A549 (cell line): Measurements from ENCODE around the gene OXT. TPM values are rescaled to one million over a fixed set of nuclear protein-coding genes. Genes with fewer than 3 reads are reported as not detected.

ENCODE experiments used
- ATAC-seq, 2 experiments: fragments of 200-7000 bp in 1 of 2; fragments of >200 bp in 1 of 2; cut with Nextera tagmentation in 1 of 2; cut with Tn5 transposase in 1 of 2; 3 replicates each; pipeline versions ENCODE4 v1.8.0 to v1.9.1; 2018 to 2020; ENCODE audit warnings: mild to moderate bottlenecking in 1 of 2, moderate library complexity in 1 of 2
- CTCF ChIA-PET: fragments of 300-600 bp; sonication (Branson Sonifier 250); formaldehyde crosslinking; extraction: SDS; loops from one replicate; lab custom pipeline; 2021; ENCODE audit warnings: antibody characterized with exemption, inconsistent platforms; lab: Yijun Ruan, JAX
- POLR2A ChIA-PET: fragments of 350-600 bp; formaldehyde crosslinking; extraction: SDS; loops from one replicate; lab custom pipeline; 2021; ENCODE audit warnings: antibody characterized with exemption, inconsistent platforms; lab: Yijun Ruan, JAX
- DNase-seq, 2 experiments: peaks; one replicate each; pipeline versions ENCODE4 v3.0.0 to v3.0.0-alpha.2; 2011 to 2016; ENCODE audit warnings: low read depth in 1 of 2, low spot score in 1 of 2
- FAIRE-seq: peaks from 2 replicates; lab custom pipeline; 2011; peaks lifted over from hg19 to GRCh38; lab: Jason Lieb, UNC
- H3K27ac ChIP-seq, 2 experiments: fragments of >200 bp; sonication (Bioruptor Twin); formaldehyde crosslinking; 3 replicates each; pipeline ENCODE4 v1.5.1; 2016 to 2017
- H3K4me1 ChIP-seq: fragments of >200 bp; sonication (Bioruptor Twin); formaldehyde crosslinking; 3 replicates; pipeline ENCODE4 v1.6.1; 2016
- H3K4me2 ChIP-seq: fragments of >200 bp; sonication (Bioruptor Twin); formaldehyde crosslinking; 3 replicates; pipeline ENCODE4 v1.6.1; 2016
- H3K4me3 ChIP-seq: fragments of >200 bp; sonication (Bioruptor Twin); formaldehyde crosslinking; 3 replicates; pipeline ENCODE4 v1.5.1; 2016
- H3K9me3 ChIP-seq: fragments of >200 bp; sonication (Bioruptor Twin); formaldehyde crosslinking; 3 replicates; pipeline ENCODE4 v1.6.1; 2016
- CBX2 ChIP-seq: fragments of 200-600 bp; sonication (generic); IDR thresholded peaks from 2 replicates; pipeline ENCODE4 v1.6.1; 2016; ENCODE audit warnings: low read depth, mild to moderate bottlenecking, borderline replicate concordance
- ESRRA ChIP-seq: fragments of 150-350 bp; IDR thresholded peaks from 2 replicates; pipeline ENCODE4 v1.6.1; 2014; ENCODE audit warnings: mild to moderate bottlenecking, low read length, borderline replicate concordance
- FOSL2 ChIP-seq, 2 experiments: fragments of 450-650 bp in 1 of 2; fragments of >200 bp in 1 of 2; sonication (Bioruptor Twin) in 1 of 2; formaldehyde crosslinking; IDR thresholded peaks; 2 replicates each; pipeline versions ENCODE4 v1.5.0 to v1.6.1; 2016 to 2020; ENCODE audit warnings: mild to moderate bottlenecking in 1 of 2, moderate library complexity in 1 of 2
- HEYL ChIP-seq: fragments of 250-450 bp; sonication (Bioruptor Pico); IDR thresholded peaks from 2 replicates; pipeline ENCODE4 v1.8.0; 2021; ENCODE audit warnings: mild to moderate bottlenecking, moderate library complexity
- HOXB13 ChIP-seq: fragments of 250-450 bp; sonication (Bioruptor Pico); IDR thresholded peaks from 2 replicates; pipeline ENCODE4 v1.5.0; 2020; ENCODE audit warnings: low read depth, mild to moderate bottlenecking, moderate library complexity
- HOXB5 ChIP-seq: fragments of 250-450 bp; sonication (Bioruptor Pico); IDR thresholded peaks from 2 replicates; pipeline ENCODE4 v1.5.0; 2020; ENCODE audit warnings: mild to moderate bottlenecking, moderate library complexity
- JUN ChIP-seq, 2 experiments: fragments of >200 bp; sonication (Bioruptor Twin); formaldehyde crosslinking; IDR thresholded peaks; 2 replicates in 1 of 2; 3 replicates in 1 of 2; pipeline ENCODE4 v1.6.1; 2016 to 2017
- MYC ChIP-seq: IDR thresholded peaks from 2 replicates; pipeline ENCODE4 v1.6.1; 2012; ENCODE audit warnings: mild to moderate bottlenecking, inconsistent platforms, low read length, improper control_type of control experiment, borderline replicate concordance
- RAD21 ChIP-seq, 2 experiments: fragments of >200 bp in 1 of 2; sonication (Bioruptor Twin) in 1 of 2; formaldehyde crosslinking in 1 of 2; IDR thresholded peaks in 1 of 2; conservative IDR thresholded peaks in 1 of 2; 2 replicates in 1 of 2; 3 replicates in 1 of 2; pipeline ENCODE4 v1.6.1; 2012 to 2018; ENCODE audit warnings: inconsistent platforms in 1 of 2
- RNF2 ChIP-seq: fragments of 200-600 bp; sonication (generic); IDR thresholded peaks from 2 replicates; pipeline ENCODE4 v1.6.1; 2016; ENCODE audit warnings: low read depth, mild to moderate bottlenecking, antibody characterized with exemption, moderate library complexity, borderline replicate concordance
- TFCP2L1 ChIP-seq: fragments of 250-450 bp; sonication (Bioruptor Pico); IDR thresholded peaks from 2 replicates; pipeline ENCODE4 v1.5.0; 2021; ENCODE audit warnings: mild to moderate bottlenecking
- TP53 ChIP-seq: fragments of 250-450 bp; sonication (Bioruptor Pico); IDR thresholded peaks from 2 replicates; pipeline ENCODE4 v1.5.0; 2021; ENCODE audit warnings: mild to moderate bottlenecking, moderate library complexity
- ZFP36 ChIP-seq: fragments of 450-650 bp; IDR thresholded peaks from 2 replicates; pipeline ENCODE4 v1.6.1; 2014; ENCODE audit warnings: borderline replicate concordance; ENCODE audit not compliant: partially characterized antibody
- ZSCAN20 ChIP-seq: fragments of 250-450 bp; sonication (Bioruptor Pico); IDR thresholded peaks from 2 replicates; pipeline ENCODE4 v1.8.0; 2022; ENCODE audit warnings: mild to moderate bottlenecking, moderate library complexity
- WGBS: methylation state at CpG from one replicate; pipeline ENCODE4 v1.1.6; 2017; ENCODE audit errors: missing lambda C conversion rate; 5-methylcytosine and 5-hydroxymethylcytosine counted together
- polyA plus RNA-seq, 4 experiments: library from polyadenylated mRNA; depleted of rRNA in 3 of 4; stranded (reverse); fragments of >200 nt; fragmentation: RNase III in 1 of 4; extraction: RNeasy Plus Mini Kit Qiagen cat#74134 plus additional on column Dnase treatment in 1 of 4; gene quantifications; 2 replicates in 3 of 4; 3 replicates in 1 of 4; pipeline ENCODE4 v1.2.3, GENCODE V29; 2011 to 2017
- TF ChIP-seq, protein P1 (sequence below): fragments of >200 bp; sonication (Bioruptor Twin); formaldehyde crosslinking; IDR thresholded peaks from 3 replicates; pipeline ENCODE4 v1.6.1; 2016

Gene OXT
- polyA plus RNA-seq, 2 of the 4 experiments (the other 2 are of a cell fraction), result not detected

DNA sequence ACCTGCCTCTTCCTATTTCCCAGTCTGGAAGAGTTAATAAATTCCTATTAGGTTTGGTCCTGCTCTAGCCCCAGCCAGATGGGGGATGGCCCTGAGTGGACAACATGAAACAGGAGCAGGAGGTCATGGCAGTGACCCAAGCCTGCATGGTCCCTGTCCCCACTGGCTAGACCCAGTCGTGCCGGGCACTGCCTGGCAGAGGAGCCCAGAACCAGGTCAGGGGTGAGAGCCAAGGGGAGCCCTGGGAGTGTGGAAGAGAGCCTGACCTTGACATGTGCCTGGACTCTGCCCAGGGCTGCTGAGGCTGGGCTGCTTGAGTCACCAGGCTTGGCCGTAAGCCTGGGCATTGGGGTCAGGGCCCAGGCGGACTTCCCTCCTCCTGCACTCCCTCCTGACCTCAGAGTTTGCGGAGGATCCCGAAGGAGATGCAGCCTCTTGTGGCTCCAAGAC, 9.5 kb downstream of the OXT start:
- FAIRE-seq, result no peak
- DNase-seq, result peak in 1 of 2 experiments; percentile 41
- ChIA-PET CTCF (interaction anchor here (0.8 kb wide), 1 partner anchor 31 kb away, joined by 3 read pairs; no protein-coding TSS in a partner anchor), POLR2A (no interaction called here)
- Histone ChIP-seq H3K27ac (peak overlapping the region in 1 of 2 experiments; percentile 55; a peak in 3 of 6 replicates), H3K9me3 (no peaks in the 10 kb centered on the region), H3K4me2 (peak overlapping the region; percentile 46), H3K4me1 (peaks cover 19% of the 10 kb centered on the region), H3K4me3 (no peak overlapping the region)
- WGBS, result 37% methylated on average over 6 of the region's 6 CpGs
- TF ChIP-seq, protein P1, sequence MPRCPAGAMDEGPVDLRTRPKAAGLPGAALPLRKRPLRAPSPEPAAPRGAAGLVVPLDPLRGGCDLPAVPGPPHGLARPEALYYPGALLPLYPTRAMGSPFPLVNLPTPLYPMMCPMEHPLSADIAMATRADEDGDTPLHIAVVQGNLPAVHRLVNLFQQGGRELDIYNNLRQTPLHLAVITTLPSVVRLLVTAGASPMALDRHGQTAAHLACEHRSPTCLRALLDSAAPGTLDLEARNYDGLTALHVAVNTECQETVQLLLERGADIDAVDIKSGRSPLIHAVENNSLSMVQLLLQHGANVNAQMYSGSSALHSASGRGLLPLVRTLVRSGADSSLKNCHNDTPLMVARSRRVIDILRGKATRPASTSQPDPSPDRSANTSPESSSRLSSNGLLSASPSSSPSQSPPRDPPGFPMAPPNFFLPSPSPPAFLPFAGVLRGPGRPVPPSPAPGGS, result no peak
- no peak for TF ChIP-seq TFCP2L1 (CRISPR knock-in tag)
- TF ChIP-seq ESRRA, result 0 out of 2 replicates have a peak, but pooled peaks have one; percentile 3
- no peak for TF ChIP-seq FOSL2 (IDR thresholded peaks at IDR 0.05)
- 0 out of 2 replicates have a peak, but pooled peaks have one; percentile 3 for TF ChIP-seq FOSL2 (CRISPR knock-in tag; IDR thresholded peaks at IDR 0.05)
- ATAC-seq, result peak; percentile 54 to 79

DNA sequence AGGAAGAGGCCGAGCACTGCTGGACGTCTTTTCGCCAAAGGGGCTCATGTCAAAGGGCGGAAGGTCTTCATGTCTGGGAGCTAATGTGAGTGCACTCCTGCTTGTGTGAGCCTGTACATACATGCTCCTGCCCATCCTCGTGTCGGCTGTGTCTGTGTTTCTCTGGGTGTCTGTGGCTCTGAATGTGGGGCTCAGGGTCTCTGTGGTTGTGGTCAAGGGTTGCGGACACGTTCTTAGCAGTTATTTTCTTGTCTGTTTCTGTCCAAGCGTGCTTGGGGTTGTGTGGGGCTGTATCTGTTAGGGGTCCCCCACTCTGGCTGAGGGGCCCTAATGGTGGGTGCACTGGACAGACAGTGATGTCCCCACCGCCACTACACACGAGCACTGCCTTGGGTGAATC, 10.2 kb downstream of the OXT start:
- TF ChIP-seq TP53 (CRISPR knock-in tag) (no peak), ZSCAN20 (CRISPR knock-in tag) (no peak), HOXB5 (CRISPR knock-in tag) (no peak)
- DNase-seq, result no peak
- FAIRE-seq, result no peak
- ATAC-seq, result peak in 1 of 2 experiments; percentile 10; a peak in 3 of 6 replicates
- POLR2A ChIA-PET, result no interaction called here
- H3K9me3 ChIP-seq, result no peaks in the 10 kb centered on the region
- CTCF ChIA-PET, result interaction anchor here (0.8 kb wide), 1 partner anchor 32 kb away, joined by 3 read pairs; no protein-coding TSS in a partner anchor
- H3K4me3 ChIP-seq, result no peak overlapping the region
- 89% methylated on average over 11 of the region's 11 CpGs for WGBS
- H3K4me2 ChIP-seq, result peak overlapping the region; percentile 46; the same call in 2 of the 3 replicates
- H3K4me1 ChIP-seq, result peaks cover 19% of the 10 kb centered on the region
- H3K27ac ChIP-seq, result peak overlapping the region in 1 of 2 experiments; percentile 55; a peak in 2 of 6 replicates

DNA sequence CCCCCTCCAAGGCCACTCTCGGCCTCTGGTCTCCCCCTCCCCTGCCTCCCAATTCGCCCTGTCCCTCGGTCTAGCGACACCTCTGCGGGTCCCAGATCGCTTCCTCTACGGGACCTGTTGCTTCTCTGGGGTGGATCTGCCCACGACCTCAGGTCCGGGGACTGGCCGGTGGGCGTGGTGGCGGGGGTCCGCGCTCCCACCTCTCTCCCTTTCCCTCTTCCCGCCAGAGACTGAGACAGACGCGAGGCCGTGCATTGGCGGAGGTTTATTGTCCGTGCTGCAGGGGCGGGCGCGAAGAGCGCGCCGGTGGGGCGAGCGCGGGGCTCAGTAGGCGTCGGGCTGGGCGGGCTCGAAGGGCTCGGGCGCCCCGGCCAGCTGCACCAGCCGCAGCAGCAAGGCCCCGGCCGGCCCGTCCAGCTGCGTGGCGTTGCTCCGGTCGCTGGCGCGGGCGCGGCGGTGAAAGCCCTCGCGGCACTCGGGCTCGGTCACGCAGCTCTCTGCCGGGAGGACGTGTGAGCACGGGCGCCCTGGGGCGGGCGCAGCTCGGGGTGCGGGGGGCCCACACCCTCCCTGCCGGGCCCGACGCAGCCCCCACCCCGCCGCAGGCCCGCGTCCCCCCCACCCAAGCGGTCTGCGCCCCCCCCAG, 11.0 kb downstream of the OXT start:
- Histone ChIP-seq H3K4me3 (peak overlapping the region; percentile 34), H3K27ac (peak overlapping the region in 1 of 2 experiments; percentile 67; a peak in 3 of 6 replicates), H3K9me3 (no peaks in the 10 kb centered on the region), H3K4me2 (peak overlapping the region; percentile 67), H3K4me1 (peaks cover 19% of the 10 kb centered on the region)
- no peak for DNase-seq
- FAIRE-seq, result no peak
- ChIA-PET CTCF (interaction anchor here (2.3 kb wide), 1 partner anchor 29 kb away, joined by 10 read pairs; no protein-coding TSS in a partner anchor), POLR2A (no interaction called here)
- 70% methylated on average over 47 of the region's 71 CpGs for WGBS
- ATAC-seq, result no peak
- TF ChIP-seq CBX2 (no peak), JUN (IDR thresholded peaks at IDR 0.05) (no peak), ZSCAN20 (CRISPR knock-in tag) (no peak), HOXB5 (CRISPR knock-in tag) (no peak), ESRRA (no peak), MYC (no peak), HOXB13 (CRISPR knock-in tag) (no peak), RNF2 (no peak), ZFP36 (no peak), RAD21 (conservative IDR thresholded peaks at IDR 0.05 in 1 of 2, IDR thresholded peaks at IDR 0.05 in 1 of 2) (no peak), HEYL (CRISPR knock-in tag) (no peak)
